Keratinocyte (primary cell): Measurements from ENCODE around the gene CFAP410. TPM values are rescaled to one million over a fixed set of nuclear protein-coding genes. Genes with fewer than 3 reads are reported as not detected.

ENCODE experiments used
- DNase-seq: peaks from one replicate; pipeline ENCODE4 v3.0.0-alpha.2; 2011; ENCODE audit warnings: low read depth, missing footprints, low spot score
- FAIRE-seq: peaks from 2 replicates; lab custom pipeline; 2011; peaks lifted over from hg19 to GRCh38; lab: Jason Lieb, UNC
- H2AFZ ChIP-seq: 2 replicates; pipeline ENCODE4 v1.6.0; 2012; ENCODE audit warnings: low read length, control low read depth, inconsistent platforms; ENCODE audit not compliant: control insufficient read depth
- H3K27ac ChIP-seq: 2 replicates; pipeline ENCODE4 v1.5.1; 2011; ENCODE audit warnings: low read length; ENCODE audit not compliant: control insufficient read depth, insufficient read depth
- H3K27me3 ChIP-seq: 3 replicates; pipeline ENCODE4 v1.6.0; 2011; ENCODE audit warnings: low read length; ENCODE audit not compliant: control insufficient read depth, insufficient read depth; ENCODE audit errors: extremely low read depth
- H3K36me3 ChIP-seq, 2 experiments: 2 replicates in 1 of 2; 3 replicates in 1 of 2; pipeline ENCODE4 v1.5.1; 2011; ENCODE audit warnings: low read length in 2 of 2, mild to moderate bottlenecking in 1 of 2; ENCODE audit not compliant: control insufficient read depth in 2 of 2, insufficient read depth in 2 of 2; ENCODE audit errors: extremely low read depth in 1 of 2
- H3K4me1 ChIP-seq: 3 replicates; pipeline ENCODE4 v1.5.1; 2011; ENCODE audit warnings: low read length; ENCODE audit not compliant: control insufficient read depth, insufficient read depth; ENCODE audit errors: extremely low read depth
- H3K4me2 ChIP-seq: 3 replicates; pipeline ENCODE4 v1.6.0; 2011; ENCODE audit warnings: low read depth, low read length; ENCODE audit not compliant: control insufficient read depth, insufficient read depth; ENCODE audit errors: extremely low read depth
- H3K4me3 ChIP-seq, 3 experiments: fragments of 200-600 bp in 1 of 3; sonication (generic) in 1 of 3; 2 replicates in 2 of 3; 3 replicates in 1 of 3; pipeline ENCODE4 v1.5.1; 2011 to 2016; ENCODE audit warnings: low read length in 3 of 3, mild to moderate bottlenecking in 3 of 3, control low read depth in 2 of 3, inconsistent platforms in 1 of 3, low read depth in 1 of 3, mixed read lengths in 1 of 3, mixed run types in 1 of 3, moderate library complexity in 1 of 3; ENCODE audit not compliant: control insufficient read depth in 2 of 3, insufficient read depth in 2 of 3; ENCODE audit errors: extremely low read depth in 1 of 3
- H3K79me2 ChIP-seq: 2 replicates; pipeline ENCODE4 v1.6.0; 2012; ENCODE audit warnings: low read length; ENCODE audit not compliant: control insufficient read depth, insufficient read depth
- H3K9ac ChIP-seq: 3 replicates; pipeline ENCODE4 v1.6.0; 2011; ENCODE audit warnings: low read length; ENCODE audit not compliant: control insufficient read depth, insufficient read depth; ENCODE audit errors: extremely low read depth
- H3K9me1 ChIP-seq: 3 replicates; pipeline ENCODE4 v1.6.0; 2011; ENCODE audit warnings: low read length; ENCODE audit not compliant: control insufficient read depth, insufficient read depth; ENCODE audit errors: extremely low read depth
- H3K9me3 ChIP-seq: 2 replicates; pipeline ENCODE4 v1.5.1; 2012; ENCODE audit warnings: low read depth, low read length; ENCODE audit not compliant: control insufficient read depth
- H4K20me1 ChIP-seq: 3 replicates; pipeline ENCODE4 v1.6.0; 2011; ENCODE audit warnings: low read length; ENCODE audit not compliant: control insufficient read depth, insufficient read depth; ENCODE audit errors: extremely low read depth
- EZH2 ChIP-seq: IDR thresholded peaks from one replicate; pipeline ENCODE4 v1.6.1; 2012; ENCODE audit warnings: inconsistent platforms, mild to moderate bottlenecking, low read length, moderate library complexity
- dilution Hi-C: fragments of 300-500 bp; cut with MboI; formaldehyde crosslinking; loops from one replicate; pipeline ENCODE4 v1.7.0; 2020; ENCODE audit warnings: low sequenced_read_pairs; ENCODE audit not compliant: extremely low pct_ligation_motif_present
- polyA plus RNA-seq, 5 experiments: library from polyadenylated mRNA; depleted of rRNA in 3 of 5; stranded (reverse) in 3 of 5; stranded (forward) in 1 of 5; unstranded in 1 of 5; fragments of >200 nt; gene quantifications; 1 replicate in 1 of 5; 2 replicates in 3 of 5; 3 replicates in 1 of 5; pipeline versions ENCODE4 v1.2.1 to v1.2.3, GENCODE V29; 2011 to 2012; ENCODE audit warnings: missing spikeins in 2 of 5, low read depth in 1 of 5, low replicate concordance in 1 of 5
- TF ChIP-seq, protein P1 (sequence below), 3 experiments: IDR thresholded peaks in 1 of 3; conservative IDR thresholded peaks in 1 of 3; optimal IDR thresholded peaks in 1 of 3; 2 replicates in 2 of 3; 3 replicates in 1 of 3; pipeline versions ENCODE3 to v1.5.1; 2011; ENCODE audit warnings: low read length in 3 of 3, mild to moderate bottlenecking in 3 of 3, moderate library complexity in 2 of 3, control low read depth in 1 of 3, inconsistent platforms in 1 of 3; ENCODE audit not compliant: insufficient read depth in 2 of 3; ENCODE audit errors: extremely low read depth in 1 of 3

The CFAP410 gene
- polyA plus RNA-seq, 1 donor (not counting 4 experiments of a cell fraction or from before 2014, with no cell fraction given), result 2.2 TPM

DNA sequence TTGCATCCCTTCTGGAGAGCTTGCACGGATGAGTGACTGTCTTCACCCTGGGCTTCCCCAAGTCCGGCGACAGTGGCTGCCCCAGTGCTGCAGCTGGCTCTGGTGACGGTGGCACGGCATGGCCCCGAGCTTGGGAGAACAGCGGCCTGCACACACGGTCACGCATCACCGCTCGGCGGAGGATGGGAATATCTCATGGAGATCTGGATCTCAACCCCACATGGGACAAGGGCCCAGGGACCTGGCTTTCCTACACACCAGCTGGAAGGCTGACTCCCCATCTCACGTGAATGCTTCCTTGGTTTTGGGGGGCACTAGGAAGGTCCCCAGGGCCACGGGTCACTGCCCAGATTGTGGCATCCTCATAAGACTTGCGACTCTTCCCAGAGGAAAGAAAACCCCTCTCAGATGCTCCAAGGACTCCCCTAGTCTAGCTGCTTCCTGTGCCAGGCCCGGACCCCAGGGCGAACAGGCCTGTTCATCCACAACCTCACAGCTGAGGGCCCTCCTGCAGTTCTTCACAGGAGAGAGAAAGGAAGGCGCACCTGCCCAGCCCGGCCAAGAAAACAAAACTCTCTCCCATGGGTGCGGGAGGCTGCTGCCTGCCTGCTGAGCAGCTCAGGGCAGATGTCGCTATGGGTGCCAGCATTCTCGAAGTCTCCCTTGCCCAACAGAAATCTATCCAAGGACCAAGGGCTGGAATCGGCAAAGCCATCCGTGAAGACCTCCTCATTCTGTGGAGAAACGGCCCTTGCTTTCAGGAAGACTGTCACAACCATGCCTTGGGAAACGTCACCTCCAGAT, 9.9 kb downstream of the CFAP410 start:
- TF ChIP-seq EZH2, result no peak
- TF ChIP-seq, protein P1, sequence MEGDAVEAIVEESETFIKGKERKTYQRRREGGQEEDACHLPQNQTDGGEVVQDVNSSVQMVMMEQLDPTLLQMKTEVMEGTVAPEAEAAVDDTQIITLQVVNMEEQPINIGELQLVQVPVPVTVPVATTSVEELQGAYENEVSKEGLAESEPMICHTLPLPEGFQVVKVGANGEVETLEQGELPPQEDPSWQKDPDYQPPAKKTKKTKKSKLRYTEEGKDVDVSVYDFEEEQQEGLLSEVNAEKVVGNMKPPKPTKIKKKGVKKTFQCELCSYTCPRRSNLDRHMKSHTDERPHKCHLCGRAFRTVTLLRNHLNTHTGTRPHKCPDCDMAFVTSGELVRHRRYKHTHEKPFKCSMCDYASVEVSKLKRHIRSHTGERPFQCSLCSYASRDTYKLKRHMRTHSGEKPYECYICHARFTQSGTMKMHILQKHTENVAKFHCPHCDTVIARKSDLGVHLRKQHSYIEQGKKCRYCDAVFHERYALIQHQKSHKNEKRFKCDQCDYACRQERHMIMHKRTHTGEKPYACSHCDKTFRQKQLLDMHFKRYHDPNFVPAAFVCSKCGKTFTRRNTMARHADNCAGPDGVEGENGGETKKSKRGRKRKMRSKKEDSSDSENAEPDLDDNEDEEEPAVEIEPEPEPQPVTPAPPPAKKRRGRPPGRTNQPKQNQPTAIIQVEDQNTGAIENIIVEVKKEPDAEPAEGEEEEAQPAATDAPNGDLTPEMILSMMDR (optimal IDR thresholded peaks at IDR 0.05 in 1 of 3, IDR thresholded peaks at IDR 0.05 in 1 of 3, conservative IDR thresholded peaks at IDR 0.05 in 1 of 3; ENCODE audit: extremely low read depth in 1 of 3, insufficient read depth in 2 of 3, low read length in 3 of 3), result no peak
- Histone ChIP-seq H4K20me1 (no peaks in the 10 kb centered on the region), H3K9me3 (no peaks in the 10 kb centered on the region), H3K36me3 (peaks cover 2 to 8% of the 10 kb centered on the region in 2 experiments), H3K4me2 (no peak overlapping the region), H2AFZ (no peak overlapping the region), H3K4me3 (no peak overlapping the region), H3K79me2 (no peaks in the 10 kb centered on the region), H3K27me3 (no peaks in the 10 kb centered on the region), H3K9me1 (no peaks in the 10 kb centered on the region), H3K4me1 (no peaks in the 10 kb centered on the region), H3K9ac (no peak overlapping the region), H3K27ac (no peak overlapping the region)
- no peak for DNase-seq
- no peak for FAIRE-seq
- dilution Hi-C loops, result no loop called here

DNA sequence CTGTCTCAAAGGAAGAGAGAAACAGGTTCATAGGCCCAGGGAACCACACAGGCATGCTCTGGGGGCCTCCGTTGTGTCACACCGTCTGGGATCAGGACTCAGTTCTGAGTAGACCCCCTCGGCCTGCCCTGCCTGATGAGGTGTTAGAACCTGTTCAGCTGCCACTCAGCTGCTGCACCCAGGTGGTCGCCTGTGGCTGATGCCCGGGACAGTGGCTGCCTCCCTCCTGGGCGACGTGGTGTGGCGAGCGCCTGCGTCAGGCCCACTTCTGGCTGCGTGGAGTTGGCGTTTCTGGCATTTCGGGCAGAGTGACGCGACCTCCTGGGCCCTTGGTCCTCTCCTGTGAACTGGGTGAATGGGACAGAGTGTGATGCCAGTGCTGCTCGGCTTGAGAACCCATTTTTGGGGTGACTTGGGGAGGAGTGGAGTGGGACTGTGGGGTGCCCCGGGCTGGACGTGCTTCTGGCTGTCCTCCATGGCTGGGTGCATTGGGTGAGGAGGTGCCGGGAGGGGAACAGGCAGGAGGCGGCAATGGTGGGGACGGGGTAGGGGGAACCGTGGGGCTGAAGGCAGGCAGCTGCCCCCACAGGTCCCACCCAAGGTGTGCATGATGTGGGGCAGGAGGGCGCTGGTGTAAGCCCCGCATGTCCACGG, 10.8 kb downstream of the CFAP410 start:
- TF ChIP-seq EZH2, result no peak
- TF ChIP-seq, protein P1 (optimal IDR thresholded peaks at IDR 0.05 in 1 of 3, IDR thresholded peaks at IDR 0.05 in 1 of 3, conservative IDR thresholded peaks at IDR 0.05 in 1 of 3; ENCODE audit: extremely low read depth in 1 of 3, insufficient read depth in 2 of 3, low read length in 3 of 3), result no peak
- Histone ChIP-seq H3K36me3 (peaks cover 2 to 13% of the 10 kb centered on the region in 2 experiments), H3K9ac (no peak overlapping the region), H3K9me1 (no peaks in the 10 kb centered on the region), H3K4me3 (no peak overlapping the region), H3K4me1 (no peaks in the 10 kb centered on the region), H2AFZ (no peak overlapping the region), H4K20me1 (no peaks in the 10 kb centered on the region), H3K79me2 (no peaks in the 10 kb centered on the region), H3K4me2 (no peak overlapping the region), H3K27ac (no peak overlapping the region), H3K27me3 (no peaks in the 10 kb centered on the region), H3K9me3 (no peaks in the 10 kb centered on the region)
- dilution Hi-C loops, result no loop called here
- no peak for DNase-seq
- no peak for FAIRE-seq
